SK-N-SH (cell line): Measurements from ENCODE around the gene DDX41. TPM values are rescaled to one million over a fixed set of nuclear protein-coding genes. Genes with fewer than 3 reads are reported as not detected.

Experiments
- CTCF ChIA-PET: fragments of 300-600, 350-600 bp; formaldehyde crosslinking; extraction: SDS; loops from one replicate; lab custom pipeline; 2021; lab: Yijun Ruan, JAX
- POLR2A ChIA-PET: fragments of 350-600 bp; sonication (Branson Sonifier 250); formaldehyde crosslinking; extraction: SDS; loops from one replicate; lab custom pipeline; 2020; ENCODE audit warnings: antibody characterized with exemption, inconsistent platforms; lab: Yijun Ruan, JAX
- DNase-seq: peaks from one replicate; pipeline ENCODE4 v3.0.0; 2012
- H2AFZ ChIP-seq: fragments of 200-600 bp; sonication (generic); 2 replicates; pipeline ENCODE4 v1.8.1; 2016; ENCODE audit warnings: antibody characterized with exemption, mild to moderate bottlenecking, low read depth
- H3F3A ChIP-seq: fragments of 200-600 bp; sonication (generic); replicated peaks from 2 replicates; pipeline ENCODE3; 2016; ENCODE audit warnings: antibody characterized with exemption, mild to moderate bottlenecking; ENCODE audit not compliant: insufficient read depth
- H3K27ac ChIP-seq, 2 experiments: fragments of 200-500 bp in 1 of 2; fragments of 200-600 bp in 1 of 2; sonication (Bioruptor generic) in 1 of 2; sonication (generic), shearing (Covaris generic) in 1 of 2; 2 replicates each; pipeline versions ENCODE4 v1.5.1 to v1.6.1; 2014 to 2016; ENCODE audit warnings: low read depth in 2 of 2, inconsistent platforms in 1 of 2, low read length in 1 of 2, mild to moderate bottlenecking in 1 of 2, mixed read lengths in 1 of 2
- H3K27me3 ChIP-seq: fragments of 200-600 bp; sonication (generic), shearing (Covaris generic); 2 replicates; pipeline ENCODE4 v1.6.1; 2016; ENCODE audit warnings: mixed run types; ENCODE audit not compliant: insufficient read depth
- H3K36me3 ChIP-seq, 2 experiments: fragments of 200-500 bp in 1 of 2; fragments of 200-600 bp in 1 of 2; sonication (Bioruptor generic) in 1 of 2; sonication (generic) in 1 of 2; replicated peaks in 1 of 2; 2 replicates each; pipeline versions ENCODE3 to v1.5.1; 2014 to 2016; ENCODE audit warnings: low read length in 1 of 2, mild to moderate bottlenecking in 1 of 2; ENCODE audit not compliant: insufficient read depth in 2 of 2, control insufficient read depth in 1 of 2
- H3K4me1 ChIP-seq, 2 experiments: fragments of 200-500 bp in 1 of 2; fragments of 200-600 bp in 1 of 2; sonication (Bioruptor generic) in 1 of 2; sonication (generic), shearing (Covaris generic) in 1 of 2; 2 replicates each; pipeline versions ENCODE4 v1.5.1 to v1.6.1; 2014 to 2016; ENCODE audit warnings: low read depth in 1 of 2, low read length in 1 of 2, mixed run types in 1 of 2; ENCODE audit not compliant: insufficient read depth in 2 of 2, control insufficient read depth in 1 of 2
- H3K4me2 ChIP-seq: fragments of 200-600 bp; sonication (generic), shearing (Covaris generic); 2 replicates; pipeline ENCODE4 v1.6.1; 2017; ENCODE audit warnings: mixed run types
- H3K4me3 ChIP-seq, 2 experiments: fragments of 200-500 bp in 1 of 2; fragments of 200-600 bp in 1 of 2; sonication (Bioruptor generic) in 1 of 2; sonication (generic), shearing (Covaris generic) in 1 of 2; 2 replicates each; pipeline versions ENCODE4 v1.5.1 to v1.8.1; 2014 to 2016; ENCODE audit warnings: low read depth in 2 of 2, inconsistent platforms in 1 of 2, low read length in 1 of 2, mild to moderate bottlenecking in 1 of 2, mixed read lengths in 1 of 2, moderate library complexity in 1 of 2
- H3K79me2 ChIP-seq: fragments of 200-600 bp; sonication (generic); 2 replicates; pipeline ENCODE4 v1.8.1; 2017; ENCODE audit warnings: mild to moderate bottlenecking; ENCODE audit not compliant: insufficient read depth
- H3K9ac ChIP-seq: fragments of 200-600 bp; sonication (generic); 2 replicates; pipeline ENCODE4 v1.6.1; 2017; ENCODE audit warnings: mixed run types
- H3K9me2 ChIP-seq: fragments of 200-600 bp; sonication (generic); 2 replicates; pipeline ENCODE4 v1.6.1; 2017; ENCODE audit warnings: mixed run types
- H3K9me3 ChIP-seq: fragments of 200-600 bp; sonication (generic); 2 replicates; pipeline ENCODE4 v1.6.1; 2017; ENCODE audit warnings: mixed run types, mild to moderate bottlenecking, moderate library complexity
- H4K20me1 ChIP-seq: fragments of 200-600 bp; sonication (generic); 2 replicates; pipeline ENCODE4 v1.6.1; 2017; ENCODE audit warnings: mild to moderate bottlenecking, mixed run types; ENCODE audit not compliant: insufficient read depth
- ELF1 ChIP-seq: IDR thresholded peaks from 2 replicates; pipeline ENCODE4 v1.4.0; 2012
- EZH2phosphoT487 ChIP-seq: fragments of 200-600 bp; sonication (generic); IDR thresholded peaks from 2 replicates; pipeline ENCODE4 v1.6.1; 2017; ENCODE audit warnings: low read depth, mixed run types, mild to moderate bottlenecking, antibody characterized with exemption, moderate library complexity, borderline replicate concordance
- FOXJ3 ChIP-seq: sonication (generic); formaldehyde crosslinking; IDR thresholded peaks from 2 replicates; pipeline ENCODE4 v1.5.1; 2020; ENCODE audit warnings: mild to moderate bottlenecking, missing genetic modification reagents
- FOXM1 ChIP-seq: IDR thresholded peaks from 2 replicates; pipeline ENCODE4 v1.4.0; 2012; ENCODE audit warnings: low read depth, mild to moderate bottlenecking
- GABPA ChIP-seq: IDR thresholded peaks from 2 replicates; pipeline ENCODE4 v1.4.0; 2012; ENCODE audit warnings: low read depth, mild to moderate bottlenecking
- MEF2A ChIP-seq: IDR thresholded peaks from 2 replicates; pipeline ENCODE4 v1.4.0; 2012; ENCODE audit warnings: low read depth, borderline replicate concordance
- MXI1 ChIP-seq: IDR thresholded peaks from 2 replicates; pipeline ENCODE4 v1.6.1; 2012; ENCODE audit warnings: mild to moderate bottlenecking, low read depth, low read length, improper control_type of control experiment
- PBX3 ChIP-seq: IDR thresholded peaks from 2 replicates; pipeline ENCODE4; 2012
- RAD21 ChIP-seq: IDR thresholded peaks from 2 replicates; pipeline ENCODE4 v1.6.1; 2012; ENCODE audit warnings: mild to moderate bottlenecking, low read length
- RFX5 ChIP-seq: IDR thresholded peaks from 2 replicates; pipeline ENCODE4 v1.6.1; 2012; ENCODE audit warnings: mild to moderate bottlenecking, improper control_type of control experiment, low read length
- RXRA ChIP-seq: IDR thresholded peaks from 2 replicates; pipeline ENCODE4 v1.4.0; 2012; ENCODE audit warnings: low read depth, mild to moderate bottlenecking, borderline replicate concordance
- SMC3 ChIP-seq: IDR thresholded peaks from 2 replicates; pipeline ENCODE4 v1.6.1; 2012; ENCODE audit warnings: low read depth, low read length, improper control_type of control experiment
- TAF1 ChIP-seq: IDR thresholded peaks from 2 replicates; pipeline ENCODE4 v1.6.1; 2012; ENCODE audit warnings: low read depth, mild to moderate bottlenecking, low read length, moderate library complexity, borderline replicate concordance
- TCF12 ChIP-seq: IDR thresholded peaks from 2 replicates; pipeline ENCODE4 v1.4.0; 2012
- TEAD4 ChIP-seq: IDR thresholded peaks from 2 replicates; pipeline ENCODE4 v1.4.0; 2012; ENCODE audit warnings: mild to moderate bottlenecking, borderline replicate concordance; ENCODE audit not compliant: insufficient read depth
- ZBTB33 ChIP-seq: IDR thresholded peaks from 2 replicates; pipeline ENCODE4 v1.4.0; 2012; ENCODE audit warnings: low read depth, borderline replicate concordance
- WGBS: methylation state at CpG from one replicate; pipeline ENCODE4 v1.1.6; 2017; ENCODE audit warnings: low lambda C conversion rate; 5-methylcytosine and 5-hydroxymethylcytosine counted together
- polyA plus RNA-seq, 3 experiments: library from polyadenylated mRNA; depleted of rRNA; stranded (reverse); fragments of >200 nt; gene quantifications; 2 replicates each; pipeline ENCODE4 v1.2.3, GENCODE V29; 2012

The DDX41 gene
- polyA plus RNA-seq, 1 of the 3 experiments (the other 2 are of a cell fraction): 176 TPM

GRCh38 chr5:177494346-177495195 is 22.2 kb downstream of the DDX41 start (continued):
- TF ChIP-seq FOXJ3 (no peak), TEAD4 (no peak), FOXM1 (no peak), MXI1 (0 out of 2 replicates have a peak, but pooled peaks have one; percentile 39), EZH2phosphoT487 (no peak), PBX3 (0 out of 2 replicates have a peak, but pooled peaks have one; percentile 23), RFX5 (no peak), RAD21 (peak; percentile 50), SMC3 (peak; percentile 27; the same call in 1 of the 2 replicates), RXRA (peak; percentile 80; the same call in 1 of the 2 replicates), TCF12 (peak; percentile 50; the same call in 1 of the 2 replicates), TAF1 (no peak), ELF1 (no peak), GABPA (no peak)

GRCh38 chr5:177493795-177494345 is 22.9 kb downstream of the DDX41 start:
- Histone ChIP-seq H3K27me3 (no peaks in the 10 kb centered on the region), H3K79me2 (peaks cover 71% of the 10 kb centered on the region), H3K4me2 (peak overlapping the region; percentile 94), H3F3A (peaks cover 20% of the 10 kb centered on the region), H3K4me3 (no peak overlapping the region; a peak in 1 of 4 replicates), H3K9me3 (no peaks in the 10 kb centered on the region), H3K36me3 (peaks cover 31 to 43% of the 10 kb centered on the region in 2 experiments), H3K9me2 (no peaks in the 10 kb centered on the region), H3K27ac (peak overlapping the region; percentile 80 to 94), H3K9ac (peak overlapping the region; percentile 66; the same call in 1 of the 2 replicates), H4K20me1 (peaks cover 70% of the 10 kb centered on the region), H3K4me1 (peaks cover 33 to 49% of the 10 kb centered on the region in 2 experiments; a peak in 3 of 4 replicates), H2AFZ (no peak overlapping the region)
- 0 out of 2 replicates have a peak, but pooled peaks have one; percentile 8 for TF ChIP-seq ZBTB33
- TF ChIP-seq MEF2A: no peak
- ChIA-PET CTCF (interaction anchor here (1.1 to 15.9 kb wide), 6 partner anchors 16 to 103 kb away, joined by 4 to 228 read pairs (median 11); partner anchors contain the start of genes DBN1 and PRR7), POLR2A (interaction anchor here (1.1 to 6.7 kb wide), 3 partner anchors 16 to 23 kb away, joined by 3 to 43 read pairs (median 39); no protein-coding TSS in a partner anchor)
- 85% methylated on average over 5 of the region's 5 CpGs for WGBS
- DNase-seq: no peak
